ENCODE data around the gene SRSF2.

DNA sequence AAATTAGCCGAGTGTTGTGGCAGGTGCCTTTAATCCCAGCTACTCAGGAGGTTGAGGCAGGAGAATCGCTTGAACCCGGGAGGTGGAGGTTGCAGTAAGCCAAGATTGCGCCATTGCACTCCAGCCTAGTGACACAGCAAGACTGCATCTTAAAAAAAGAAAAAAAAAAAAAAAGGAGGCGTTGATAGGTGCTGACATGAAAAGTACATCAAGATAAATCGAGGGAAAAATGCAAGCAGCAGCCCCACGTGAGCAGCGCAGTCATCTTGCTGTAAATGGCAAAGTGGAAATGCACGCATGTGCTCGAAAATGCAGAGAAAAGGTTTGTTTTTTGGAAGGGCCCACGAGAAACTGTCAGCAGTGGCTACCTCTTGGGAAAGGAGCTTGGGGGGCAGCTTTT, 47.3 kb downstream of the SRSF2 start:
- TF ChIP-seq POLR2A (IDR thresholded peaks at IDR 0.05): no peak
- TF ChIP-seq, protein P1, sequence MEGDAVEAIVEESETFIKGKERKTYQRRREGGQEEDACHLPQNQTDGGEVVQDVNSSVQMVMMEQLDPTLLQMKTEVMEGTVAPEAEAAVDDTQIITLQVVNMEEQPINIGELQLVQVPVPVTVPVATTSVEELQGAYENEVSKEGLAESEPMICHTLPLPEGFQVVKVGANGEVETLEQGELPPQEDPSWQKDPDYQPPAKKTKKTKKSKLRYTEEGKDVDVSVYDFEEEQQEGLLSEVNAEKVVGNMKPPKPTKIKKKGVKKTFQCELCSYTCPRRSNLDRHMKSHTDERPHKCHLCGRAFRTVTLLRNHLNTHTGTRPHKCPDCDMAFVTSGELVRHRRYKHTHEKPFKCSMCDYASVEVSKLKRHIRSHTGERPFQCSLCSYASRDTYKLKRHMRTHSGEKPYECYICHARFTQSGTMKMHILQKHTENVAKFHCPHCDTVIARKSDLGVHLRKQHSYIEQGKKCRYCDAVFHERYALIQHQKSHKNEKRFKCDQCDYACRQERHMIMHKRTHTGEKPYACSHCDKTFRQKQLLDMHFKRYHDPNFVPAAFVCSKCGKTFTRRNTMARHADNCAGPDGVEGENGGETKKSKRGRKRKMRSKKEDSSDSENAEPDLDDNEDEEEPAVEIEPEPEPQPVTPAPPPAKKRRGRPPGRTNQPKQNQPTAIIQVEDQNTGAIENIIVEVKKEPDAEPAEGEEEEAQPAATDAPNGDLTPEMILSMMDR (IDR thresholded peaks at IDR 0.05): no peak

Measured in body of pancreas (tissue), 4 donors.